ENCODE data around the gene GLRX5.
A peak's percentile ranks its signal among the peaks of the same experiment; 100 is the strongest.

The GLRX5 gene

GRCh38 chr14:95534299-95535225, at the start of gene GLRX5:
Gene GLRX5 (plus strand): TSS chr14:95535050. CDS start chr14:95535090, 40 bp downstream.
- DNase-seq: peak; percentile 98 to 100 (median 99)

GRCh38 chr14:95485222-95485819, 49.5 kb upstream of the GLRX5 start:
- DNase-seq: no peak

- no peak for DNase-seq
Observed at GRCh38 chr14:95486875-95487668, 47.8 kb upstream of the GLRX5 start.

- no peak for DNase-seq
Observed at GRCh38 chr14:95487669-95488084, 47.2 kb upstream of the GLRX5 start.

GRCh38 chr14:95488376-95489213, 46.3 kb upstream of the GLRX5 start:
- no peak for DNase-seq

- peak in 1 of 3 donors; percentile 22 for DNase-seq
Observed at GRCh38 chr14:95489214-95490137, 45.4 kb upstream of the GLRX5 start.

- DNase-seq: no peak
Observed at GRCh38 chr14:95490138-95490509, 44.7 kb upstream of the GLRX5 start.

GRCh38 chr14:95490727-95491451, 44.0 kb upstream of the GLRX5 start:
- DNase-seq: no peak

GRCh38 chr14:95491936-95492608, 42.8 kb upstream of the GLRX5 start:
- DNase-seq: no peak

- no peak for DNase-seq
Observed at GRCh38 chr14:95493503-95493902, 41.3 kb upstream of the GLRX5 start.

- DNase-seq: no peak
Observed at GRCh38 chr14:95493976-95494375, 40.9 kb upstream of the GLRX5 start.

GRCh38 chr14:95494456-95494855, 40.4 kb upstream of the GLRX5 start:
- no peak for DNase-seq

- no peak for DNase-seq
Observed at GRCh38 chr14:95495076-95495475, 39.8 kb upstream of the GLRX5 start.

- DNase-seq: peak; percentile 86 to 92 (median 90)
Observed at GRCh38 chr14:95495538-95496025, 39.3 kb upstream of the GLRX5 start.

- peak in 1 of 3 donors; percentile 52 for DNase-seq
Observed at GRCh38 chr14:95496111-95496681, 38.7 kb upstream of the GLRX5 start.

GRCh38 chr14:95496690-95497259, 38.1 kb upstream of the GLRX5 start:
- DNase-seq: peak in 1 of 3 donors; percentile 56

- DNase-seq: no peak
Observed at GRCh38 chr14:95497561-95498011, 37.3 kb upstream of the GLRX5 start.

- DNase-seq: no peak
Observed at GRCh38 chr14:95498622-95499353, 36.1 kb upstream of the GLRX5 start.
